Measurements from ENCODE around the gene PKP3. TPM values are rescaled to one million over a fixed set of nuclear protein-coding genes. Genes with fewer than 3 reads are reported as not detected.

Gene PKP3
- total and polyA plus RNA-seq, 2 donors (not counting 1 experiment from before 2014, with no cell fraction given): 0.78 TPM; not detected in 1

DNA sequence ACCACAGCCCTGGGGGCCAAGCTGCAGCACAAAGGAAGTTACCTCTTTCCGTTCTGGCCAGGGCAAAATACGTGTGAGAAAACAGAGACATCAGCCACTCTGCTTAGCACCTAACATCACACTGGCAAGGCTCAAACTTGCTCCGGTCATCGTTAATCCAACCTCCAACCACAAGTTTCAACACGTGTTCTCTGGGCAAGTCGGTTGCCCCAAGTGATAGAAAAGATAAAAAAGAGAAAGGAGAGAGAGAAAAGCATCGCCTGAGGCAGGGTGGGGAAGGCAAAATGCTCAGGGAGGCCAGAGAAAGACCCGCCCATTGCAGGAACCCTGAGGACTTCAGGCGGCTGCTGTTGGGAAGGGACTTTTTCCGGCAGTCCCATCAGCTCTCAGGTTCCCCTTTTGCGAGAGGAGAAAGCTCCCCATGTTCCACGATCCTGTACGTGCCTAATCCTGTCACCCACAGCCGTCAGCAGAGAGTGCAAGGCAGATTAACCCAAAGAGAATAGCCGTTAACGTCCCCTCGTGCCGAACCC lies 43.2 kb upstream of the PKP3 start:
- Mint-ChIP-seq H3K4me1 (peaks cover 28% of the 10 kb centered on the region), H3K9me3 (ENCODE audit: insufficient read depth) (no peaks in the 10 kb centered on the region), H3K4me3 (no peak overlapping the region), H3K27me3 (no peaks in the 10 kb centered on the region), H3K27ac (peak overlapping the region; percentile 44)
- Histone ChIP-seq H4K20me1 (ENCODE audit: control insufficient read depth, insufficient read depth, low read length, poor library complexity, severe bottlenecking) (no peaks in the 10 kb centered on the region), H3K27ac (ENCODE audit: low read length in 2 of 2) (no peak overlapping the region), H3K4me2 (replicated peaks; ENCODE audit: low read depth, low read length, poor library complexity, severe bottlenecking) (peak overlapping the region; percentile 1), H3K4me3 (ENCODE audit: control extremely low read depth in 1 of 5, extremely low read depth in 1 of 5, insufficient read depth in 1 of 5, low read depth in 2 of 5, low read length in 4 of 5) (no peak overlapping the region), H3K27me3 (replicated peaks in 1 of 4; ENCODE audit: control extremely low read depth in 1 of 4, control insufficient read depth in 3 of 4, insufficient read depth in 4 of 4, low read length in 3 of 4) (no peaks in the 10 kb centered on the region), H3K9ac (ENCODE audit: low read length) (no peak overlapping the region), H3K79me2 (ENCODE audit: control insufficient read depth, insufficient read depth, low read length) (no peaks in the 10 kb centered on the region), H3K36me3 (replicated peaks in 1 of 2; ENCODE audit: control extremely low read depth in 1 of 2, control insufficient read depth in 1 of 2, extremely low read depth in 1 of 2, insufficient read depth in 2 of 2, low read length in 1 of 2) (no peaks in the 10 kb centered on the region), H2AFZ (ENCODE audit: insufficient read depth, low read depth, low read length, poor library complexity, severe bottlenecking) (peak overlapping the region; percentile 27), H3K9me3 (ENCODE audit: control extremely low read depth in 1 of 3, control insufficient read depth in 2 of 3, insufficient read depth in 1 of 3, low read length in 2 of 3) (no peaks in the 10 kb centered on the region), H3K4me1 (ENCODE audit: control insufficient read depth in 2 of 2, insufficient read depth in 2 of 2, low read length in 2 of 2) (peaks cover 15 to 29% of the 10 kb centered on the region in 2 donors)
- 41% methylated on average over 15 of the region's 18 CpGs for WGBS (ENCODE audit: insufficient coverage)
- DNase-seq (peak; percentile 22), ATAC-seq (ENCODE audit: low read depth) (no peak)
- CTCF ChIA-PET: no interaction called here
- TF ChIP-seq, protein P1, sequence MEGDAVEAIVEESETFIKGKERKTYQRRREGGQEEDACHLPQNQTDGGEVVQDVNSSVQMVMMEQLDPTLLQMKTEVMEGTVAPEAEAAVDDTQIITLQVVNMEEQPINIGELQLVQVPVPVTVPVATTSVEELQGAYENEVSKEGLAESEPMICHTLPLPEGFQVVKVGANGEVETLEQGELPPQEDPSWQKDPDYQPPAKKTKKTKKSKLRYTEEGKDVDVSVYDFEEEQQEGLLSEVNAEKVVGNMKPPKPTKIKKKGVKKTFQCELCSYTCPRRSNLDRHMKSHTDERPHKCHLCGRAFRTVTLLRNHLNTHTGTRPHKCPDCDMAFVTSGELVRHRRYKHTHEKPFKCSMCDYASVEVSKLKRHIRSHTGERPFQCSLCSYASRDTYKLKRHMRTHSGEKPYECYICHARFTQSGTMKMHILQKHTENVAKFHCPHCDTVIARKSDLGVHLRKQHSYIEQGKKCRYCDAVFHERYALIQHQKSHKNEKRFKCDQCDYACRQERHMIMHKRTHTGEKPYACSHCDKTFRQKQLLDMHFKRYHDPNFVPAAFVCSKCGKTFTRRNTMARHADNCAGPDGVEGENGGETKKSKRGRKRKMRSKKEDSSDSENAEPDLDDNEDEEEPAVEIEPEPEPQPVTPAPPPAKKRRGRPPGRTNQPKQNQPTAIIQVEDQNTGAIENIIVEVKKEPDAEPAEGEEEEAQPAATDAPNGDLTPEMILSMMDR (IDR thresholded peaks at IDR 0.05): no peak
- no peak for TF ChIP-seq EZH2 (IDR thresholded peaks at IDR 0.05; ENCODE audit: borderline replicate concordance, insufficient read depth, low read depth, low read length, poor library complexity, severe bottlenecking)
- POLR2A ChIA-PET: no interaction called here
- intact Hi-C loops (cut with micrococcal nuclease): no loop called here

DNA sequence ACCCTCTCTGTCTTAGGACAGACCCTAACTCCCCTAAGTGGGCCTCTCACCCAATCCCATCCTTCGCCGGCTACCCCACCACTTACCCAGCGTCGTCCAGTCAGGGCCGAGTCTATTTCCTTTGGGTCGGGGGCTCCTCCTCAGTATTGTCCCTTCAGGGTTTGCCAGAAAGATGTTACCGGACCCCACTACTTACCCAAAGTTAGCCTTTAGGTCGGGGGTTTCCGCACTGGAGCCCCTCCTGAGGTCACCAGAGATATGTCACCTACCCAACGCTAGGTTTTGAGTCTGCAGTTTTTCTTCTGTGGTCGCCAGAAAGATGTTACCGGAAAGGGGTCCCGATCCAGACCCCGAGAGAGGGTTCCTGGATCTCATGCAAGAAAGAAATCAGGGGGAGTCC lies 42.6 kb upstream of the PKP3 start:
- ATAC-seq (ENCODE audit: low read depth) (no peak), DNase-seq (no peak)
- intact Hi-C loops (cut with micrococcal nuclease): no loop called here
- H3K4me3 Mint-ChIP-seq: no peak overlapping the region
- Histone ChIP-seq H3K27ac (ENCODE audit: low read length in 2 of 2) (no peak overlapping the region), H3K27me3 (replicated peaks in 1 of 4; ENCODE audit: control extremely low read depth in 1 of 4, control insufficient read depth in 3 of 4, insufficient read depth in 4 of 4, low read length in 3 of 4) (no peaks in the 10 kb centered on the region), H2AFZ (ENCODE audit: insufficient read depth, low read depth, low read length, poor library complexity, severe bottlenecking) (no peak overlapping the region), H3K36me3 (replicated peaks in 1 of 2; ENCODE audit: control extremely low read depth in 1 of 2, control insufficient read depth in 1 of 2, extremely low read depth in 1 of 2, insufficient read depth in 2 of 2, low read length in 1 of 2) (no peaks in the 10 kb centered on the region), H4K20me1 (ENCODE audit: control insufficient read depth, insufficient read depth, low read length, poor library complexity, severe bottlenecking) (no peaks in the 10 kb centered on the region), H3K79me2 (ENCODE audit: control insufficient read depth, insufficient read depth, low read length) (no peaks in the 10 kb centered on the region), H3K9me3 (ENCODE audit: control extremely low read depth in 1 of 3, control insufficient read depth in 2 of 3, insufficient read depth in 1 of 3, low read length in 2 of 3) (no peaks in the 10 kb centered on the region), H3K4me3 (ENCODE audit: control extremely low read depth in 1 of 5, extremely low read depth in 1 of 5, insufficient read depth in 1 of 5, low read depth in 2 of 5, low read length in 4 of 5) (no peak overlapping the region), H3K4me1 (ENCODE audit: control insufficient read depth in 2 of 2, insufficient read depth in 2 of 2, low read length in 2 of 2) (peaks cover 16 to 31% of the 10 kb centered on the region in 2 donors), H3K9ac (ENCODE audit: low read length) (no peak overlapping the region), H3K4me2 (replicated peaks; ENCODE audit: low read depth, low read length, poor library complexity, severe bottlenecking) (no peak overlapping the region)
- ChIA-PET CTCF (interaction anchor here (5.3 kb wide), 1 partner anchor 101 kb away, joined by 82 read pairs; no protein-coding TSS in a partner anchor), POLR2A (no interaction called here)
- TF ChIP-seq, protein P1 (IDR thresholded peaks at IDR 0.05): no peak
- TF ChIP-seq EZH2 (IDR thresholded peaks at IDR 0.05; ENCODE audit: borderline replicate concordance, insufficient read depth, low read depth, low read length, poor library complexity, severe bottlenecking): no peak
- WGBS (ENCODE audit: insufficient coverage): 97% methylated on average over 14 of the region's 14 CpGs
- H3K27me3 Mint-ChIP-seq: no peaks in the 10 kb centered on the region
- H3K9me3 Mint-ChIP-seq (ENCODE audit: insufficient read depth): no peaks in the 10 kb centered on the region
- no peak overlapping the region for H3K27ac Mint-ChIP-seq
- peaks cover 28% of the 10 kb centered on the region for H3K4me1 Mint-ChIP-seq
